ENCODE results near the gene PRKACB. TPM values are rescaled to one million over a fixed set of nuclear protein-coding genes. Genes with fewer than 3 reads are reported as not detected.
A peak's percentile ranks its signal among the peaks of the same experiment; 100 is the strongest.

The PRKACB gene
- total RNA-seq, 3 donors from 2014 or later (not counting 1 experiment from before 2014, with no cell fraction given), result 111 to 148 (median 140) TPM

DNA sequence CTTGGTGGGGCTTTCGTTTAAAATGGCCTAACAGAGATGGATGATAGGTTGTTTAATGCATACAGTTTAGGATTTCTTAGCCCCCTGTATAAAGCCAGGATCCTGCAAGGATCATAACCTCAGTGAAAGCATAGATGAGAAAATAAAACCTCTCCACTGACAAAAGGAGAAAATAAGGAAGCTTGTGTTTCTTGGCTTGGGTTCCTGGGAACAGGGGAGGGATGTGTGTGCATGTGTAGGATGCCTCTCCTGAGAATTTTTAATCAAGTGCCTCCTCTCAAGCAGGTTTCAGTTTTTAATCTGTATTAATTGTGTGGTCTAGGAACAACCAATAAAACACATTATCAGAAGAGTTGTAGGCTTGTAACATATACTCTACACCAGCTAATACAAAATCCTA, 26.1 kb downstream of the PRKACB start:
- Histone ChIP-seq H3K9me3 (ENCODE audit: control insufficient read depth, insufficient read depth, low read length) (no peaks in the 10 kb centered on the region), H3K4me3 (ENCODE audit: low read length) (no peak overlapping the region), H3K27ac (ENCODE audit: low read length) (no peak overlapping the region), H3K36me3 (ENCODE audit: control insufficient read depth, insufficient read depth, low read length) (no peaks in the 10 kb centered on the region), H3K27me3 (ENCODE audit: control insufficient read depth, insufficient read depth, low read length) (no peaks in the 10 kb centered on the region), H3K4me1 (ENCODE audit: control insufficient read depth, insufficient read depth, low read length) (no peaks in the 10 kb centered on the region)
- DNase-seq, result no peak
- Mint-ChIP-seq H3K27me3 (ENCODE audit: low read depth in 2 of 2) (no peaks in the 10 kb centered on the region), H3K36me3 (no peaks in the 10 kb centered on the region), H3K4me3 (no peak overlapping the region), H3K4me1 (peaks cover 59 to 60% of the 10 kb centered on the region in 2 donors), H3K27ac (peak overlapping the region in 1 of 2 donors; percentile 87), H3K9me3 (no peaks in the 10 kb centered on the region)
- intact Hi-C loops (cut with micrococcal nuclease), result no loop called here
- TF ChIP-seq, protein P1, sequence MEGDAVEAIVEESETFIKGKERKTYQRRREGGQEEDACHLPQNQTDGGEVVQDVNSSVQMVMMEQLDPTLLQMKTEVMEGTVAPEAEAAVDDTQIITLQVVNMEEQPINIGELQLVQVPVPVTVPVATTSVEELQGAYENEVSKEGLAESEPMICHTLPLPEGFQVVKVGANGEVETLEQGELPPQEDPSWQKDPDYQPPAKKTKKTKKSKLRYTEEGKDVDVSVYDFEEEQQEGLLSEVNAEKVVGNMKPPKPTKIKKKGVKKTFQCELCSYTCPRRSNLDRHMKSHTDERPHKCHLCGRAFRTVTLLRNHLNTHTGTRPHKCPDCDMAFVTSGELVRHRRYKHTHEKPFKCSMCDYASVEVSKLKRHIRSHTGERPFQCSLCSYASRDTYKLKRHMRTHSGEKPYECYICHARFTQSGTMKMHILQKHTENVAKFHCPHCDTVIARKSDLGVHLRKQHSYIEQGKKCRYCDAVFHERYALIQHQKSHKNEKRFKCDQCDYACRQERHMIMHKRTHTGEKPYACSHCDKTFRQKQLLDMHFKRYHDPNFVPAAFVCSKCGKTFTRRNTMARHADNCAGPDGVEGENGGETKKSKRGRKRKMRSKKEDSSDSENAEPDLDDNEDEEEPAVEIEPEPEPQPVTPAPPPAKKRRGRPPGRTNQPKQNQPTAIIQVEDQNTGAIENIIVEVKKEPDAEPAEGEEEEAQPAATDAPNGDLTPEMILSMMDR (IDR thresholded peaks at IDR 0.05), result no peak
- WGBS (ENCODE audit: insufficient coverage), result 57% methylated on average over 1 of the region's 1 CpG
- no peak for ATAC-seq

DNA sequence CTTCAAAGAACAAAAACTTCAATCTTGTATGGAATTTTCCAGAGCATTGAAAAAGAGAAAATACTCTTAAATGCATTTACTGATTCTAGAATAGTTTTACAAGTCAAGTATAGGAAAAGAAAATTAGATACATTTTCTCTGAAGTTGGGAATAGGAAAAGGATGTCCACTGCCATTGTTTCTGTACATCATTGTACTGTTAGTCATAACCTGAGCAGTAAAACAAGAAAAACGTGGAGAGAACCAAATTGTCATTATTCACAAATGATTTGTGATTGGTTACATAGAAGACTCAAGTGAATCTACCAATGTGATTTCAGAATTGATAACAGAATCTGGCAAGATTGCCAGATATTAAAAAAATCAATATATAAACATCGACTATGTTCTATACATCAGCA, 27.4 kb downstream of the PRKACB start:
- H3K4me3 ChIP-seq (ENCODE audit: low read length), result no peak overlapping the region
- H3K36me3 Mint-ChIP-seq, result no peaks in the 10 kb centered on the region
- no peaks in the 10 kb centered on the region for H3K9me3 ChIP-seq (ENCODE audit: control insufficient read depth, insufficient read depth, low read length)
- H3K27me3 Mint-ChIP-seq (ENCODE audit: low read depth in 2 of 2), result no peaks in the 10 kb centered on the region
- no peak for ATAC-seq
- peak overlapping the region in 1 of 2 donors; percentile 41 for H3K27ac Mint-ChIP-seq
- TF ChIP-seq, protein P1 (IDR thresholded peaks at IDR 0.05), result no peak
- no peaks in the 10 kb centered on the region for H3K36me3 ChIP-seq (ENCODE audit: control insufficient read depth, insufficient read depth, low read length)
- no peak overlapping the region for H3K27ac ChIP-seq (ENCODE audit: low read length)
- no peaks in the 10 kb centered on the region for H3K4me1 ChIP-seq (ENCODE audit: control insufficient read depth, insufficient read depth, low read length)
- H3K27me3 ChIP-seq (ENCODE audit: control insufficient read depth, insufficient read depth, low read length), result no peaks in the 10 kb centered on the region
- no peak for DNase-seq
- H3K4me3 Mint-ChIP-seq, result no peak overlapping the region
- intact Hi-C loops (cut with micrococcal nuclease), result no loop called here
- WGBS (ENCODE audit: insufficient coverage), result 67% methylated on average over 1 of the region's 2 CpGs
- no peaks in the 10 kb centered on the region for H3K9me3 Mint-ChIP-seq
- peaks cover 55 to 59% of the 10 kb centered on the region in 2 donors for H3K4me1 Mint-ChIP-seq

DNA sequence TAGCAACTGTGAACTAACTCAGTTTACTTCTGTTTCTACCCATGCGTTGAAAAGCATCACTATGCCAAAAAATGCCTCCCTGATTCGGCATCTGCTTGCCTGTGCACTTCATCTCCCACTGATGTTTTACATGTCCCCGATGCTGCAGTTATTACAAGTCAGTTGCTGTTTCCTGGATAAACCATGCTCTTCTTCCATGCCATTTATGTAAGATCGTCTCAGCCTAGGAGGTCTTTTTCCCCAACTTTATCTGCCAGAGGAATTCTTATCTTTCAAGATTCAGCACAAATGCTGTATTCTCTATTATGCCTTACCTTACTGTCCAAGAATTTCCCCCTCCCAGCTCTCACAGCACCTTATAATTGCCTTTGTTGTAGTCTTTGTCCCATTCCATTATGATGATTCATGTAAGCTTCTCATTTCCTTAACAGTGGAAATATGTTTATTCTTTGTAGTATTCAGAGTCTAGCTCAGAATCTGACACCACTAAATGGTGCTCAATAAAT, 30.0 kb downstream of the PRKACB start:
- intact Hi-C loops (cut with micrococcal nuclease), result no loop called here
- H3K9me3 Mint-ChIP-seq, result no peaks in the 10 kb centered on the region
- Histone ChIP-seq H3K36me3 (ENCODE audit: control insufficient read depth, insufficient read depth, low read length) (no peaks in the 10 kb centered on the region), H3K27me3 (ENCODE audit: control insufficient read depth, insufficient read depth, low read length) (no peaks in the 10 kb centered on the region), H3K9me3 (ENCODE audit: control insufficient read depth, insufficient read depth, low read length) (no peaks in the 10 kb centered on the region), H3K4me3 (ENCODE audit: low read length) (no peak overlapping the region), H3K4me1 (ENCODE audit: control insufficient read depth, insufficient read depth, low read length) (no peaks in the 10 kb centered on the region), H3K27ac (ENCODE audit: low read length) (no peak overlapping the region)
- DNase-seq, result no peak
- ATAC-seq, result no peak
- TF ChIP-seq, protein P1 (IDR thresholded peaks at IDR 0.05), result no peak
- 91% methylated on average over 4 of the region's 4 CpGs for WGBS (ENCODE audit: insufficient coverage)
- H3K27ac Mint-ChIP-seq, result peak overlapping the region; percentile 1 to 36
- peaks cover 29 to 40% of the 10 kb centered on the region in 2 donors for H3K4me1 Mint-ChIP-seq
- H3K4me3 Mint-ChIP-seq, result no peak overlapping the region
- H3K36me3 Mint-ChIP-seq, result no peaks in the 10 kb centered on the region
- no peaks in the 10 kb centered on the region for H3K27me3 Mint-ChIP-seq (ENCODE audit: low read depth in 2 of 2)

DNA sequence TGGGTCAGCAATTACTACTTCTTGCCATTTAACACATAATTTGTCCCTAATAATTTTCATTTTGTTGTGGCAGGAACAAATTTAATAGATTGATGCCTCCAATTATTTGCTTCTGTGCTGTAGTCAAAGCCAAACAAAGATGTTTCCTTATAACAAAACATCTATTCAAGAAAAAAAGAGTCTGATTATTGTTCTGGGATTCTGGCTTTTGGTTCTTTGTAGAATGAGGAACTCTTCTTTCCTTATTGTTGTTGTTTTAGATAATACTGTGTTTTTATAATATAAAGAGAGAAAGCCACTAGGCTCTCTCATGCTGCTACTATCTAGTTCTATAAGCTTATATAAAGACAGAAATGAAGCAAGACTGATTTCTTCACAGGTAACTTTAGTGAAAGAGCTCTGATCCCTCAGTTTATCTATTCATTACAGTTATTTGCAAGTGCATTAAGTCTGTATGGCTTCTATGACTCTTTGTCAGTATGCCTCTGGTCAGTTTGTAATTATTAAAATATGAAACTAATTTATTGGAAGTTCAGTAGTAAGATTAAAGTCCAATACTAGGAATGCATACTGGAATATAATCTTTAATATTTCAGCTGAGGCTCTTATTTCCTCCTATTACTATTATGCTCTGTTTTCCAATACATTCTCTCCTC, 37.4 kb downstream of the PRKACB start:
- TF ChIP-seq, protein P1 (IDR thresholded peaks at IDR 0.05), result no peak
- no peaks in the 10 kb centered on the region for H3K9me3 ChIP-seq (ENCODE audit: control insufficient read depth, insufficient read depth, low read length)
- H3K27me3 ChIP-seq (ENCODE audit: control insufficient read depth, insufficient read depth, low read length), result no peaks in the 10 kb centered on the region
- H3K36me3 ChIP-seq (ENCODE audit: control insufficient read depth, insufficient read depth, low read length), result peaks cover 23% of the 10 kb centered on the region
- H3K4me1 Mint-ChIP-seq, result peaks cover 0 to 8% of the 10 kb centered on the region in 2 donors
- no peaks in the 10 kb centered on the region for H3K4me1 ChIP-seq (ENCODE audit: control insufficient read depth, insufficient read depth, low read length)
- H3K27ac Mint-ChIP-seq, result peak overlapping the region; percentile 68 to 70
- intact Hi-C loops (cut with micrococcal nuclease), result loop anchor here (5.0 kb wide), 1 partner anchor 34 kb away; no protein-coding TSS in a partner anchor
- no peak overlapping the region for H3K4me3 Mint-ChIP-seq
- no peak overlapping the region for H3K27ac ChIP-seq (ENCODE audit: low read length)
- ATAC-seq (no peak), DNase-seq (no peak)
- H3K27me3 Mint-ChIP-seq (ENCODE audit: low read depth in 2 of 2), result no peaks in the 10 kb centered on the region
- H3K9me3 Mint-ChIP-seq, result no peaks in the 10 kb centered on the region
- no peaks in the 10 kb centered on the region for H3K36me3 Mint-ChIP-seq
- H3K4me3 ChIP-seq (ENCODE audit: low read length), result no peak overlapping the region
